ENCODE results near the gene TMEM250.

TMEM250 gene

GRCh38 chr9:136147890-136148714 is 29.4 kb upstream of the TMEM250 start:
- DNase-seq (ENCODE audit: low read depth, low spot score), result no peak

DNA sequence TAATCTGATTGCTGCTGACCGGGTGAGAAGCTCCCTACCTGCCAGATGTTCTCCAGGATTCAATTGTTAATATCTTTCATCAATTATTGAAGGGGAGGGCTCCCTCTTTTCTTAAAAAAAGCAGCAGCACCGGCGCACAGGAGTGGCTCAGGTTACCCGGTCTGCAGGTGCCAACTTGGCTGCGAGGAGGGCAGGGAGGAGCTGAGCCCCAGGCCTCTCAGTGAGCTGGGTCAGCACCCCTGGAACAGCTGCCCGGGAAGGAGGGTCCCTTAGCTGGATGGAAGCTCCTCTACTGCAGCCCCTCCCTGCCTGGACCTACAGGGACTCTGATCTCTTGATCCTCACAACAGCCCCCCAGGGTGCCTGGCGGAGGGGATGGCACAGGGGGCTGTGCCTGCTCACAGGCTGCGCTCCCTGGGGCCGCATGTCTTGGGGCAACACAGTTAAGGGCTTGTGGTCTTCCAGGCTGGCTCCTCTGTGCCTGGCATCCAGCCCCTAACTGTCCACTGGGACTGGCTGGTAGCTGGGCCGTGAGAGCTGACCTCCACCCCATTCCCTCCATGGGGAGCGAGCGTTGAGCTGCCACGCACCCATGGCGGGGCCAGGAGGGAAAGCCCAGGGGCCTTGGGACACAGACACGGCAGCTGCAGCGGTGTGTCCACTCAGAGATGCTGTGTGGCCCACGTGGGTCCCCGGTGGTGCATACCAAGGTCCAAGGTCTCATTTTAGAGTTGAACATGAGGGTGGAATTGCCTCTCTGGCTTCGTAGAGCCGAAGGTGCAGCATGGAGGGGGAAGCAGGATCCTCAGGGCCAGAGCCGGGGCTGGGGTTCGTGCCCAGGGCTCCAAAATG is 28.6 kb upstream of the TMEM250 start:
- DNase-seq (ENCODE audit: low read depth, low spot score), result no peak

GRCh38 chr9:136146126-136147037 is 27.7 kb upstream of the TMEM250 start:
- DNase-seq (ENCODE audit: low read depth, low spot score), result no peak

DNA sequence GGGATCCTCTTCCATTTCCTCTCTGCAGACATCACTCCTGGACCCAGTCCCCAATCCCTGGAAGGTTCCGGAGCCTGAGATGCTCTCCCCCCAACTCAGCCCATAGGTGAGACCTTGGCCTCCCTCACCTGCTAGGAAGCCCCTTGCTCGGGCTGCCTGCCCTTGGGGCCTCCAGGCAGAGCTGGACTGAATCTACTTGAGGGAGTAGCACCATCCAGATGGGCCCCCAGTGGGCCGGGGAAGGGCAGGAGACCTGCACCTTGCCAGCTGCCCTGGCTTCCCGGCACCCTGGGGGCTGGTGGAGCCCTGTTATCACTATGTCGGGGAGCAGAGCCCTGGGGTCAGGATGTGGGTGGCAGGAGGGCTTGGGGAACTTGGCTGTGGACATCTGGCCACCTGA is 26.9 kb upstream of the TMEM250 start:
- no peak for DNase-seq (ENCODE audit: low read depth, low spot score)

DNA sequence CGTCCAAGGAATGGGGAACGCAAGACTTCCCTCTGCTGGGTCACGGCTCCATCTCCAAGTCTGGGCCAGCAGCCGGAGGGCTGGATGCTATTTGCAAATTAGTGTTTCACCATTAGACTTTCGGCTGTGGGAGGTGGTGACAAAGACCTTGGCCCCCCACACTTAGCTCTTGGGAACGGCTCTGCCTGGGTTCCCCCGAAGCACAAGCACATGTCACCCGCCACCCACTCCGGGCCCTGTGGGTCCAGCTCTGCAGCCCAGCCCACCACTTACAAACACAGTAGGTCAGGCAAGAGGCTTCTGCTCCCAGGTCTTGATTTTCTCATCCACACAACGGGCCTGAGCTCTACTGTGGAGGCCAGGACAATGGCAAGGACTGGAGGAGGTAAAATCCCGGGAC is 25.8 kb upstream of the TMEM250 start:
- DNase-seq (ENCODE audit: low read depth, low spot score), result no peak

- DNase-seq (ENCODE audit: low read depth, low spot score), result no peak
These were observed 24.7 kb upstream of the TMEM250 start for GRCh38 chr9:136143215-136144001.

GRCh38 chr9:136142859-136143214 is 24.2 kb upstream of the TMEM250 start:
- DNase-seq (ENCODE audit: low read depth, low spot score), result no peak

DNA sequence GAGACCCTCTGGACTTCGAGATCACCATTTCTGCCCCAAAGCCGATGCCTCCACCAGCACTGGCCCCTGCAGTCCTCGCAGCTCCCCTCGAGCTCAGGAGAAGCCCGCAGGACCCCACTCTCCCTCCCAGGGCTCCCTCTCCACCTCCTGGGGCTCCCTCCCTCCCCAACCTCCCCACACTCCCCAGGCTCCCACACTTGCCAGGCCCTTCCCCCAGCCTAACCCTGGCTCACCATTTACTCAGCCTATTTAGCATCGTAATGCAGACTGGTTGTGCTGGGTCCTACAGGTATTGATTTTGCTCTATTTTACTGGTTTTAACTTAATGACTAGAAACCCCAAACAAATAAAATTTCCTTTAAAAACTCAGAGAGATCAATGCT is 23.7 kb upstream of the TMEM250 start:
- no peak for DNase-seq (ENCODE audit: low read depth, low spot score)

DNA sequence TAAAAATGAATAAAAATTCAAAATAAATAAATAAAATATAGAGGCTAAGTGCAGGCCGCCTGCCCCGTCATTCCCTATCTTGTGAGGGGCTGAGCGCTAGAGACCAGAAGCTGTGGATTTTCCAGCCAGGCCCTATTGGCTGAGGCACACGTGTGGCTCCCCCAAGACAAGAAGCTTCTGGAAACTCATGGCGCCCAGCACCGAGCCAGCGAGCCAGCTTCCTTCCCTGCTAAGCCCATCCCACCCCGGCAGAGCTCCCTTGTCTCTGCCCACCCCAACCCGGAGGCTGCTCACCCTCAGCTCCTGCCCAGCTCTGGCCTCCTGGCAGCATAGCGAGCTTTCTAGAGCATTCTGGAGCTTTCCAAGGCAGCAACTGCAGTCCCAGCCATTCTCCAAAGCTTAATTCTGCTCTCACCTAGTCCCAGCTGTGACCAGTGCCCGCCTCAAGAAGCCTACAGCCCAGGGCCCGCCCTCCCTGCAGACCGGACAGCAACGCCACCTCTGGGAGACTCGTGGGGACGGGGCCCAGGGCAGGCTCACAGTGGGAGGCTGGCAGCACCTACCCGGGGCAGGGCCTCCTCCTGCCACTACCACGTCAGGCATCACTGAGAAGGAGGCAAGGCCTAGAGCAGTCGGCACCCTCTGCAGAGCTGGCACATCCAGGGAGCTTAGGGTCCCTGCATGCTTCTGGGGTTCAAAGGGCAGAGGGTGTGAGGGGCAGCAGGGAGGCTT is 23.2 kb upstream of the TMEM250 start:
- no peak for DNase-seq (ENCODE audit: low read depth, low spot score)

GRCh38 chr9:136140966-136141365 is 22.3 kb upstream of the TMEM250 start:
- no peak for DNase-seq (ENCODE audit: low read depth, low spot score)

DNA sequence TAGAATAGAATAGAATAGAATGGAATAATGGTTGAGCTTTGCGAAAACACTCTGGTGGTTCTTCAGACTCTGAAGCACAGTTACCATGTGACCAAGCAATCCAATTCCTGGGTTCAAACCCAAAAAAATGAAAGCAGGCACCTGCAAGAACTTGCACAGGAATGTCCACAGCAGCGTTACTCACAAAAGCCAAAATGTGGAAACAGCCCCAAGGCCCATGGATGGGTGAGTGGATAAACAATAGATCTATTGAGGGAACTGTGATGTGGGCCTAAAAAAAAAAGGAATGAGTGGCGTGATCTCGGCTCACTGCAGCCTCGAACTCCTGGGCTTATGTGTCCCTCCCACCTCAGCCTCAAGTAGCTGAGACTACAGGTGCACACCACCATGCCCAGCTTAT is 21.4 kb upstream of the TMEM250 start:
- no peak for DNase-seq (ENCODE audit: low read depth, low spot score)

- DNase-seq (ENCODE audit: low read depth, low spot score), result no peak
These were observed 19.9 kb upstream of the TMEM250 start for GRCh38 chr9:136138566-136138965.

DNA sequence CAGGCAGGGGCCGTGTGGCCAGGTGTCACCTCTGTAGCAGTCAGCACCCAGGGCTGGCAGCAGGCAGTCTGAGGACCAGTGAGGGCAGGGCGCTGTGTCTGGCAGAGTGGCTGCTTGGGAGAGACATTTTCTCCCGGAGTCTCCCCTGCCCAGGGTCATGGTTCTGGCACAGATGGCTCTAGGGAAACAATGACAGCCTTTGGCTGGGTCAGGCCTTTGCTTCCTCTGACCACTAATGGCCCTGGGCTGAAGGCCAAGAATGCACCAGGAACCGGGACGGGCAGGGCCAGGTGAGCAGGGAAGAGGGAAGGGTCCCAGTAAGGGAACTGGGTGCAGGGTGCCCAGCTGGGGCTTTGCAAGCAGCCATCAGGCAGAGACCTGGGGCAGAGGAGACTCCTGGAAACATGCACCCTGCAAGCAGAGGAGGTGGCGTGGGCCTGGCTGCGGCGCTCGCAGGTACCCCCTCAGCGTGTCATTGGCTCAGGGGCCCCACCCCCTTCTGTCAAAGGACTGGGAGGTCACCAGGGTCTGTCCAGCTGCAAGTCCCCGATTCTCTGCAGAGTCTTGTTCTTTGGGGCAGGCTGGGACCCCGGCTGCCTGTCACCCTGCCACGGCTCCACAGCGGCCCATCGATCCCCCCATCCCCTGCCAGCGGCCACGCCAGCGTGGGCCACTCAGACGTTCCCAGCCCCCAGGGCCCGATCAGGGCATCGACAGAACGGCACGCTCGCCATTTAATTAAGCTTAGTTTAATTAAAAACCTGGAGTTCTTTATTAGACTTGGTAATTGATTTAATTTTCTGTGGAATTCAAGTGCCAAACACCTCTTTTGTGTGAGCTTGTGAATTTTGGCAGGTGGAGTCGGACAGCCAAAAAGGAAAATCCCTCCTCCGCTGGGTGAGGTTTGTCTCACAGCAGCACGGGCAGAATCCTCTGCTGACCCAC is 18.9 kb upstream of the TMEM250 start:
- no peak for DNase-seq (ENCODE audit: low read depth, low spot score)

DNA sequence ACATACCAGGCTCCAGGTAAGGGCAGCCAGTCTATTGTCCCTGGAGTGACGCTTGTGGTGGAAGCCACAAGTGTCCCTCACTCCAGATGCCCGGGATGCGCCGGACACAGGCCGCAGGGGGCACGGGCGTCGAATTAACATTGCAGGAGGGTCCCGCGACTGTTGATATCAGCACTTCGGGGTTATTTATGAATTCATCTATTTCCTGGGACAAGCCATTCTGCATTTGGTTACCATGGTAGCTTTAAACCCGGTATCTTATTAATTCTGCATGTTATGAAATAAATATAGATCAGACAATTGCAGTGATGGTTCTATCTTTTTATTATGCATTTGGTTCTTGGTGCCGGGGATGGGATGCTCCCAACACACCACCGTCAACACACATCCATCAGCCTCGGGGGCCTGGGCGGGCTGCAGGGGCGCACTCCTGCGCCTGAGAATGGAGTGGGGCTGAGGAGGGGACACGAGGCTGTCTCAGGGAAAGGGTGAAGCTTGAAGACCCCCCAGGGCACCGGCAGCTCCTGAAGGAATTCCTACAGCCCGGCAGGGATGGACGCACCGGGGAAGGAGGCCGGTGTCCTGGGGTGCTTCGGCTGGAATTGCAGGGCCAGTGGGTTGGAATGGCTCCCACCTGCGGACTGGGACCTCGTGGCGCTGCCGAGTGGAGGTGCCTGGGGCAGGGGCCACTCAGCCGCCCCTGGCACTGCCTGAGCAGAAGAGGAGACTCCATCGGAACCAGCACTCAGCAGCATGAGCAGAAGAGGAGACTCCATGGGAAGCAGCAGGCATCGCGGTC is 17.7 kb upstream of the TMEM250 start:
- no peak for DNase-seq (ENCODE audit: low read depth, low spot score)

DNA sequence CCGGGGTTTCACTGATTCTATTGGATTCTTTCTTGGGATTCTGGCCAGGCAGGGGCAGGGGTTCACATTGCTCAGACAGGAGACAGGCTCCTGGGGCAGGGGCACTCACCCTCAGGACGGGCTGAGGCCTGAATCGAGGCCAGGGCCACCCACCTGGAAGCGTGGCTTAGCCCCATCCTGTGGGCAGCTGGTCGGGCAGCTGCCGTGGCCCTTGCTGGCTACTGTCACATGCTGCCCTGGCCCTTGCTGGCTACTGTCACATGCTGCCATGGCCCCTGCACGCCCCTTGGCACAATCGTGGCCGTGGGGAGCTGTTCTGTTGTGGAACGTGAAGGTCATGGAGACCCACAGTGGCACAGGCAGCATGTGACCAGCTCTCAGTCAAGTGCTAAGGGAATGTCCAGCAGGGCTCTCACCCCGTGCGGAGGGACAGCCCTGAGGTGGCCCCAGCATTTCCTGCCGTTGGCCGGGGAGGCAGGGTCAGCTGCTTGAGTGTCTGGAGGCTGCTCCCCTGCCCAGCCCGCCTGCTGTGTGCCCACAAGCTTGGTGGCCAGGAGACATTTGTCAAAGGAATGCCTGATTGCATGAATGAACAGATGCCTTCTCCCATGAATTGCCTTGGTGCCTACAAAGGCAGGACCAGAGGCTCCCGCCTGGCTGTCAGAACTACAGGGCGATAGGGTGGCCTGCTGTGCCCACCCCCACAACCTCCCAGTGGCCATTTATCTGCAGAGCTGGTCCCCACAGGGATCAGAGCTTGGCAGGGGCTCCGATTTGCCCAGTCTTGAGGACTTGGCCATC is 16.9 kb upstream of the TMEM250 start:
- DNase-seq (ENCODE audit: low read depth, low spot score), result no peak

- no peak for DNase-seq (ENCODE audit: low read depth, low spot score)
These were observed 15.3 kb upstream of the TMEM250 start for GRCh38 chr9:136133959-136134484.

- DNase-seq (ENCODE audit: low read depth, low spot score), result no peak
These were observed 14.7 kb upstream of the TMEM250 start for GRCh38 chr9:136133191-136133958.

All from activated naive CD8-positive, alpha-beta T cell treated with anti-CD3 and anti-CD28 coated beads, Interleukin-2, amount 50 U/mL, for 16 hours (primary cell).